OCI-LY1 (cell line): Measurements from ENCODE around the gene CXCL1.

ENCODE experiments used
- EZH2 ChIP-seq: fragments of 200-600 bp; sonication (generic), shearing (Covaris generic); IDR thresholded peaks from 2 replicates; pipeline ENCODE4 v1.8.0; 2017; ENCODE audit warnings: borderline replicate concordance, mixed run types, mild to moderate bottlenecking, antibody characterized with exemption, low read length, moderate library complexity, mixed read lengths
- TF ChIP-seq, protein P1 (sequence below): fragments of 200-600 bp; sonication (generic), shearing (Covaris generic); IDR thresholded peaks from 2 replicates; pipeline ENCODE4 v1.5.1; 2017; ENCODE audit warnings: mild to moderate bottlenecking, antibody characterized with exemption, low read length, moderate library complexity, mixed read lengths

DNA sequence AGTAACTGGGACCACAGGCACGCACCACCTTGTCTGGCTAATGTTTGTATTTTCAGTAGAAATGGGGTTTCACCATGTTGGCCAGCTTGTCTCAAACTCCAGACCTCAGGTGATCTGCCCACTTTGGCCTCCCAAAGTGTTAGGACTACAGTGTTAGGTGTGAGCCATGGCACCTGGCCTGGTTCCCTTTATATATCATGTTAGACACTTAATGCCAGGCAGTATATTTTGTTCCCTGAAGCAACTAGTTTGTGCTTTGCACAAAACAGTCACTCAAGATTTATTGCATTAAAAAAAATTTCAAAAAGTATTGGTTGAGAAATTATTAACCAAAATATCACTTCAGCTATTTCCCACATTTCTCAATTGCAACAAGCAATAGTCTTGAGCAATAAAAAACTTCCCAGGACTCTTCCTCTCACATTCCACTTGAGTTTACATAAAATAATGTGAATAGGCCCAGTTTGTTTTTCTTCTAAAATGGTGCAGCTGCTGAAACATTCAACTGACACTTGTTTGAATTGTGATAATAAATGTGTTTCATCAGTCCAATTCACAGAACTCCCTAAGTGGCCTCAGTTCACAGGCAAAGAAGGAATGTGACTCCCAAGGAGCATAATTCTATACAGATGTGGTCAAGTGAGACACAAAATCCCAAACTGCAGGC lies 22.7 kb downstream of the CXCL1 start:
- TF ChIP-seq, protein P1, sequence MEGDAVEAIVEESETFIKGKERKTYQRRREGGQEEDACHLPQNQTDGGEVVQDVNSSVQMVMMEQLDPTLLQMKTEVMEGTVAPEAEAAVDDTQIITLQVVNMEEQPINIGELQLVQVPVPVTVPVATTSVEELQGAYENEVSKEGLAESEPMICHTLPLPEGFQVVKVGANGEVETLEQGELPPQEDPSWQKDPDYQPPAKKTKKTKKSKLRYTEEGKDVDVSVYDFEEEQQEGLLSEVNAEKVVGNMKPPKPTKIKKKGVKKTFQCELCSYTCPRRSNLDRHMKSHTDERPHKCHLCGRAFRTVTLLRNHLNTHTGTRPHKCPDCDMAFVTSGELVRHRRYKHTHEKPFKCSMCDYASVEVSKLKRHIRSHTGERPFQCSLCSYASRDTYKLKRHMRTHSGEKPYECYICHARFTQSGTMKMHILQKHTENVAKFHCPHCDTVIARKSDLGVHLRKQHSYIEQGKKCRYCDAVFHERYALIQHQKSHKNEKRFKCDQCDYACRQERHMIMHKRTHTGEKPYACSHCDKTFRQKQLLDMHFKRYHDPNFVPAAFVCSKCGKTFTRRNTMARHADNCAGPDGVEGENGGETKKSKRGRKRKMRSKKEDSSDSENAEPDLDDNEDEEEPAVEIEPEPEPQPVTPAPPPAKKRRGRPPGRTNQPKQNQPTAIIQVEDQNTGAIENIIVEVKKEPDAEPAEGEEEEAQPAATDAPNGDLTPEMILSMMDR: no peak
- no peak for TF ChIP-seq EZH2
